ENCODE measurements around the gene ZMYND15. TPM values are rescaled to one million over a fixed set of nuclear protein-coding genes. Genes with fewer than 3 reads are reported as not detected.

The ZMYND15 gene
- total RNA-seq, 1 donor, result 1.4 TPM

DNA sequence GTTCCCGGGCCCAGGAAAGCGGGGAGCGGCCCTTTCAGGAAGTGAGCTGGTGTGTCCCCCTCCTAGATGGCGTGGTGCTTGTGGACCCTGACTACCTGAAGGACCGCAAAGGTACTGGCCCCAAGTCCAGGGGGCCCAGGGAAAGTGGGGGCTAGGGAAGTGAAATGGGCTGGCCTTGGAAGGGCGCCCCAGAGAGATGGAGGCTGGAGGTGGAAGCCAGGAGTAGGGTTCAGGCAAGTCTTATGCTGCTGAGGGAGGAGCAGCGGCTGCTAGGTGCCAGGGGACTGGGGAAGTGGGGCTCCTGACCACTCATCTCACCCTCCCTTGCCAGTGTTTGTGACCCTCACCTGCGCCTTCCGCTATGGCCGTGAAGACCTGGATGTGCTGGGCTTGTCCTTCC lies 23.6 kb upstream of the ZMYND15 start:
- Histone ChIP-seq H3K9me3 (ENCODE audit: low read depth, low read length) (no peaks in the 10 kb centered on the region), H4K20me1 (ENCODE audit: insufficient read depth, low read length) (no peaks in the 10 kb centered on the region), H3K4me2 (ENCODE audit: insufficient read depth, low read length) (no peak overlapping the region), H2AFZ (ENCODE audit: low read length) (no peak overlapping the region), H3K4me3 (ENCODE audit: insufficient read depth, low read length) (no peak overlapping the region), H3K79me2 (ENCODE audit: insufficient read depth, low read length) (no peaks in the 10 kb centered on the region), H3K36me3 (ENCODE audit: insufficient read depth, low read length) (no peaks in the 10 kb centered on the region), H3K27ac (ENCODE audit: low read depth, low read length) (no peak overlapping the region), H3K27me3 (ENCODE audit: insufficient read depth, low read length) (no peaks in the 10 kb centered on the region), H3K4me1 (ENCODE audit: insufficient read depth, low read length) (no peaks in the 10 kb centered on the region)
- DNase-seq (ENCODE audit: insufficient read length, low spot score, missing footprints), result peak; percentile 73
- TF ChIP-seq, protein P1, sequence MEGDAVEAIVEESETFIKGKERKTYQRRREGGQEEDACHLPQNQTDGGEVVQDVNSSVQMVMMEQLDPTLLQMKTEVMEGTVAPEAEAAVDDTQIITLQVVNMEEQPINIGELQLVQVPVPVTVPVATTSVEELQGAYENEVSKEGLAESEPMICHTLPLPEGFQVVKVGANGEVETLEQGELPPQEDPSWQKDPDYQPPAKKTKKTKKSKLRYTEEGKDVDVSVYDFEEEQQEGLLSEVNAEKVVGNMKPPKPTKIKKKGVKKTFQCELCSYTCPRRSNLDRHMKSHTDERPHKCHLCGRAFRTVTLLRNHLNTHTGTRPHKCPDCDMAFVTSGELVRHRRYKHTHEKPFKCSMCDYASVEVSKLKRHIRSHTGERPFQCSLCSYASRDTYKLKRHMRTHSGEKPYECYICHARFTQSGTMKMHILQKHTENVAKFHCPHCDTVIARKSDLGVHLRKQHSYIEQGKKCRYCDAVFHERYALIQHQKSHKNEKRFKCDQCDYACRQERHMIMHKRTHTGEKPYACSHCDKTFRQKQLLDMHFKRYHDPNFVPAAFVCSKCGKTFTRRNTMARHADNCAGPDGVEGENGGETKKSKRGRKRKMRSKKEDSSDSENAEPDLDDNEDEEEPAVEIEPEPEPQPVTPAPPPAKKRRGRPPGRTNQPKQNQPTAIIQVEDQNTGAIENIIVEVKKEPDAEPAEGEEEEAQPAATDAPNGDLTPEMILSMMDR (IDR thresholded peaks at IDR 0.05; ENCODE audit: extremely low read depth, low read depth, low read length), result no peak

DNA sequence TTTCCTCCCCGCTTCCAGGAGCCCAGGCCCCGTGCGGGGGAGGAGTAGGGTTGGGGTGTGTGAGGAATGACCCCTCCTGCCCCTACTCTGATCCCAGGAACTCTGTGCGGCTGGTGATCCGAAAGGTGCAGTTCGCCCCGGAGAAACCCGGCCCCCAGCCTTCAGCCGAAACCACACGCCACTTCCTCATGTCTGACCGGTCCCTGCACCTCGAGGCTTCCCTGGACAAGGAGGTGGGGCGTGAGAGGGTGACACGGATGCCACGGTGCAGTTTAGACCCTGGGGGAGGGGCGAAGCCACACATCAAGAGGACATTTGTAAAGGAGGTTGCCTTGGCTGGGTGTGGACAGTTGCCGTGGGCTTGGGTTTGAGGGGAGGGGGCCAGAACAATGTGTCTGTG lies 21.8 kb upstream of the ZMYND15 start:
- TF ChIP-seq, protein P1 (IDR thresholded peaks at IDR 0.05; ENCODE audit: extremely low read depth, low read depth, low read length), result no peak
- H4K20me1 ChIP-seq (ENCODE audit: insufficient read depth, low read length), result no peaks in the 10 kb centered on the region
- H3K9me3 ChIP-seq (ENCODE audit: low read depth, low read length), result no peaks in the 10 kb centered on the region
- no peak overlapping the region for H3K4me2 ChIP-seq (ENCODE audit: insufficient read depth, low read length)
- H3K4me3 ChIP-seq (ENCODE audit: insufficient read depth, low read length), result no peak overlapping the region
- no peak overlapping the region for H3K27ac ChIP-seq (ENCODE audit: low read depth, low read length)
- H3K27me3 ChIP-seq (ENCODE audit: insufficient read depth, low read length), result no peaks in the 10 kb centered on the region
- no peaks in the 10 kb centered on the region for H3K79me2 ChIP-seq (ENCODE audit: insufficient read depth, low read length)
- no peaks in the 10 kb centered on the region for H3K36me3 ChIP-seq (ENCODE audit: insufficient read depth, low read length)
- DNase-seq (ENCODE audit: insufficient read length, low spot score, missing footprints), result peak; percentile 75
- H2AFZ ChIP-seq (ENCODE audit: low read length), result no peak overlapping the region
- H3K4me1 ChIP-seq (ENCODE audit: insufficient read depth, low read length), result peaks cover 7% of the 10 kb centered on the region

DNA sequence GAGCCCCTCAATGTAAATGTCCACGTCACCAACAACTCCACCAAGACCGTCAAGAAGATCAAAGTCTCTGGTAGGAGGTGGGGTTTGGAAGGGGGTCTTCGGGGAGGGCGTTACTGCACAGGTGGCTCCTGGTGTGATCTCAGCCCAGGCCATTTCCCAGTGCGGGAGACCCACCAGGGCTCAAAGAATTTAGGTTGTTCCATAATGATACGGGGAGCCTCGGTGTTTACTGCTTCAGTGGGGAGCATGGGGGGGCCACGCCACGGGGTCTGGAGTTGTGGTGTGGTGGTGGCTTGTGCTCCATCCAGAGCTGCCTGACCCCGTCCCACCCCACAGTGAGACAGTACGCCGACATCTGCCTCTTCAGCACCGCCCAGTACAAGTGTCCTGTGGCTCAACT lies 21.4 kb upstream of the ZMYND15 start:
- peak; percentile 67 for DNase-seq (ENCODE audit: insufficient read length, low spot score, missing footprints)
- TF ChIP-seq, protein P1 (IDR thresholded peaks at IDR 0.05; ENCODE audit: extremely low read depth, low read depth, low read length), result no peak
- Histone ChIP-seq H2AFZ (ENCODE audit: low read length) (no peak overlapping the region), H3K4me2 (ENCODE audit: insufficient read depth, low read length) (no peak overlapping the region), H3K79me2 (ENCODE audit: insufficient read depth, low read length) (no peaks in the 10 kb centered on the region), H3K27me3 (ENCODE audit: insufficient read depth, low read length) (no peaks in the 10 kb centered on the region), H3K9me3 (ENCODE audit: low read depth, low read length) (no peaks in the 10 kb centered on the region), H3K4me1 (ENCODE audit: insufficient read depth, low read length) (peaks cover 7% of the 10 kb centered on the region), H3K36me3 (ENCODE audit: insufficient read depth, low read length) (no peaks in the 10 kb centered on the region), H3K4me3 (ENCODE audit: insufficient read depth, low read length) (no peak overlapping the region), H4K20me1 (ENCODE audit: insufficient read depth, low read length) (no peaks in the 10 kb centered on the region), H3K27ac (ENCODE audit: low read depth, low read length) (no peak overlapping the region)

DNA sequence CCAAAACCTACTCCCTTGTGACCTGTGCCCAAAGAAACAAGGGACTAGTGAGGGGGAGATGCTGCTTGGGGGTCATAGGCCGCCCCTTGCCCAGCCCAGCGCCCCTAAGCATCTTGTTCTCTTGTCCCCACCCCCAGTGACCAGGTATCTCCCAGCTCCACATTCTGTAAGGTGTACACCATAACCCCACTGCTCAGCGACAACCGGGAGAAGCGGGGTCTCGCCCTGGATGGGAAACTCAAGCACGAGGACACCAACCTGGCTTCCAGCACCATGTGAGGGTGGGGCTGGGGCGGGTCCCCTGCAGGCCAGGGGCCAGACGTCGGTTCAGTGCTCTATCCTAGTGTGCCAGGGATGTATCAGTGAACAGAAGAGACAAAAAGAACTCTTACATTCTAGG lies 20.5 kb upstream of the ZMYND15 start:
- Histone ChIP-seq H3K4me3 (ENCODE audit: insufficient read depth, low read length) (no peak overlapping the region), H3K79me2 (ENCODE audit: insufficient read depth, low read length) (no peaks in the 10 kb centered on the region), H2AFZ (ENCODE audit: low read length) (no peak overlapping the region), H3K27ac (ENCODE audit: low read depth, low read length) (no peak overlapping the region), H3K9me3 (ENCODE audit: low read depth, low read length) (no peaks in the 10 kb centered on the region), H4K20me1 (ENCODE audit: insufficient read depth, low read length) (no peaks in the 10 kb centered on the region), H3K36me3 (ENCODE audit: insufficient read depth, low read length) (no peaks in the 10 kb centered on the region), H3K4me2 (ENCODE audit: insufficient read depth, low read length) (no peak overlapping the region), H3K4me1 (ENCODE audit: insufficient read depth, low read length) (peaks cover 7% of the 10 kb centered on the region), H3K27me3 (ENCODE audit: insufficient read depth, low read length) (no peaks in the 10 kb centered on the region)
- DNase-seq (ENCODE audit: insufficient read length, low spot score, missing footprints), result no peak
- TF ChIP-seq, protein P1 (IDR thresholded peaks at IDR 0.05; ENCODE audit: extremely low read depth, low read depth, low read length), result no peak
